Stimulated activated CD4-positive, alpha-beta T cell treated with anti-CD3 and anti-CD28 coated beads, Interleukin-12 subunit alpha, Interleukin-12 subunit beta, amount 100 ng/mL, for 4 hours (primary cell): ENCODE measurements around the gene MEAK7.

Experiments used
- DNase-seq: peaks from one replicate; pipeline ENCODE4 v3.0.0-alpha.2; 2020

MEAK7 gene

GRCh38 chr16:84462296-84463210, 41.9 kb downstream of the MEAK7 start:
- no peak for DNase-seq

- no peak for DNase-seq
Measured at GRCh38 chr16:84461413-84462295, 42.8 kb downstream of the MEAK7 start.

- no peak for DNase-seq
Measured at GRCh38 chr16:84461029-84461412, 43.4 kb downstream of the MEAK7 start.

GRCh38 chr16:84460406-84461028, 43.9 kb downstream of the MEAK7 start:
- DNase-seq, result no peak

- DNase-seq, result no peak
Measured at GRCh38 chr16:84459941-84460405, 44.5 kb downstream of the MEAK7 start.

GRCh38 chr16:84459533-84459894, 44.9 kb downstream of the MEAK7 start:
- DNase-seq, result no peak

- DNase-seq, result no peak
Measured at GRCh38 chr16:84458606-84459532, 45.6 kb downstream of the MEAK7 start.

GRCh38 chr16:84455031-84455430, 49.4 kb downstream of the MEAK7 start:
- DNase-seq, result no peak
